Fibroblast of skin of back (primary cell): Measurements from ENCODE around the gene TMEM44.

ENCODE experiments used
- DNase-seq: peaks from one replicate; pipeline ENCODE4 v3.0.0-alpha.2; 2013

Gene TMEM44

DNA sequence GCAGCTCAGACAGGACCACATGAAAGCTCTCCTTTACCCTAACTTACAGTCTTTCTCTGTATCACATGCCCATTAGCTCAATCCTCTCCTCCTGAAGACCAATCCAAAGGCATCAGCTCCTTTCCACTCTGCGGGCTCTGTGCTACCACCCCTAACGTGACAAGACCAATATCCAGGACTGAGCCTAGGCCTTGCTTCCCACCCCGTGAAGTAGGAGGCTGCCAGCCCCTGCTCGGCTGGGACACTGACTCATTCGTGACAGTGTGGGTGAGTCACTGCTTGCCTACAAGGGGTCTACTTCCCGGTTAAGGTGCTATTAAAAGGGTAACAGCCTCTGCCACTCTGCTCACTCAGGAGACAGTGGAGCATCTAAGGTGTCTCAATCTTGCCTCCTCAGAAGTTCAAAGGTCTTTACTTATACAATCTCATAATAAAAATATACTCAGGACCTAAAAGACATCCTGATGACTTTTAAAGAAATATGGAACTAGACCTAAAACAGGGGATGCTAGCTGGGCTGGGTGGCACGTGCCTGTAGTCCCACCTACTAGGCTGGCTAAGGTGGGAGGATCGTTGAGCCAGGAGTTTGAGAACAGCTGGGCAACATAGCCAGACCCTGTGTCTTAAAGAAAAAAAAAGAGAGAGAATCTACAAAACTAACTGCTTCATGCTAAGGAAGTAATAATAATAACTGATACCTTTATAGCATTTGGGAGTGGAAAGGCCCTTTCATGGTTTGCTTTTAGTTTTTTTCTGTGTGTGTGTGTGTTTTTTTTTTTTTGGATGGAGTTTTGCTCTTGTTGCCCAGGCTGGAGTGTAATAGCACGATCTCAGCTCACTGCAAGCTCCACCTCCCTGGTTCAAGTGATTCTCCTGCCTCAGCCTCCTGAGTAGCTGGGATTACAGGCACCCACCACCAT is 55.0 kb downstream of the TMEM44 start:
- DNase-seq = peak; percentile 95

DNA sequence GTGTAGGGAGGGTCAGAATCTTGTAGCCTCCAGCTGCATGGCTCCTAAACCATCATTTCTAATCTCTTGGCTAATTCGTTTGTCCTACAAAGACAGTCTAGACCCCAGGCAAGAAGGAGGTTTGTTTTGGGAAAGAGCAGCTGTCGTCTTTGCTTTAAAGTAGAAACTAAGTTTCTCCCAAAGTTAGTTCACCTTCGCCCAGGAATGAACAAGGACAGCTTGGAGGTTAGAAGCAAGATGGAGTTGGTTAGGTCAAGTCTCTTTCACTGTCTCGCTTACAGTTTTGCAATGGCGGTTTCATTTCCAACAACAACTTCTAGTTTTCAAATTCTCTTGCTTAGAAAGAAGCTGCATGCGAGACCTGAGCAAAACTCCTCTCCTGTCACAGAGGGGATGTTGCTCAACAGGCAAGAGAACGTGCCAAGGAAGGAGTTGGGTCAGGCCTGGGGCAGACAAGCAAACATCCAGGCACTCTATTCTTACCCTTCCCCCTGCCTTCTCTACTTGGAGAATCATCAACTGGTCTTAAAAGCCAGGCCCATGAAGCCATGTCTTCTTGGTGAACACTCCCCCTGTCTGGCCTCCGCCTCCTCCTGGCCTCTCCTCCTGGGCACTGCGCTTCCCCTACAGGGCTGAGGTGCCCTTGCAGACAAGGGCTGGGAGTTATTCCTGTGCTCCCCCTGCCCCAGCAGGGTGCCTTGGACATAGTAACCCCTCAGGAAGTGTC is 57.6 kb downstream of the TMEM44 start:
- no peak for DNase-seq

- peak; percentile 55 for DNase-seq
Observed at GRCh38 chr3:194574639-194575483, 58.4 kb downstream of the TMEM44 start.

GRCh38 chr3:194573680-194574437 is 59.4 kb downstream of the TMEM44 start:
- peak; percentile 76 for DNase-seq

DNA sequence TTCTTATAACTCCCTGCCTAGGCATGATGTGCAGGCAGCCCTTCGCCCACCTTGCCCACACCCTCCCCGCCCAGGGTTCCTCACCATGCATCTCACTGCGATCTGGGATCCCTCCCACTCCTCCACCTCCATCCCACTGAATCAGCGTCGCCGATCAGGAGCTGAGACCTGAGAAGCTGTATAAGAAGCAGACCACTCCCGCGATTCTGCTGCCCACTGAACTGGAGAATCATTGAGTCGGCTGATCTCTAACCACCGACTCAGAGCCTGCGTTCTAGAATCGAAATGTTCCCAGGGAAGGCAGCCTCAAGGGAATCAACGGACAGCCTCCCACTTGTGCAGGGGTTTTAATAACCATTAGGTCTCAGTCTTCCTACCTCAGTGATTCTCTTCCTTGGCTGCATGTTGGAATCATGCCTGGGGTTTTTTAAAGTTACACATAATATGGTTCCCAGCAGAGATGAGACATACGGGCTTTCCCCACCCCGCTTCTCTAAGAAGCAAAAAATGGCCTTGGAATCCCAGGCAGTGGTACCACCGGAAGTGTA is 60.2 kb downstream of the TMEM44 start:
- peak; percentile 62 for DNase-seq

- peak; percentile 99 for DNase-seq
Observed at GRCh38 chr3:194572143-194572789, 61.0 kb downstream of the TMEM44 start.

DNA sequence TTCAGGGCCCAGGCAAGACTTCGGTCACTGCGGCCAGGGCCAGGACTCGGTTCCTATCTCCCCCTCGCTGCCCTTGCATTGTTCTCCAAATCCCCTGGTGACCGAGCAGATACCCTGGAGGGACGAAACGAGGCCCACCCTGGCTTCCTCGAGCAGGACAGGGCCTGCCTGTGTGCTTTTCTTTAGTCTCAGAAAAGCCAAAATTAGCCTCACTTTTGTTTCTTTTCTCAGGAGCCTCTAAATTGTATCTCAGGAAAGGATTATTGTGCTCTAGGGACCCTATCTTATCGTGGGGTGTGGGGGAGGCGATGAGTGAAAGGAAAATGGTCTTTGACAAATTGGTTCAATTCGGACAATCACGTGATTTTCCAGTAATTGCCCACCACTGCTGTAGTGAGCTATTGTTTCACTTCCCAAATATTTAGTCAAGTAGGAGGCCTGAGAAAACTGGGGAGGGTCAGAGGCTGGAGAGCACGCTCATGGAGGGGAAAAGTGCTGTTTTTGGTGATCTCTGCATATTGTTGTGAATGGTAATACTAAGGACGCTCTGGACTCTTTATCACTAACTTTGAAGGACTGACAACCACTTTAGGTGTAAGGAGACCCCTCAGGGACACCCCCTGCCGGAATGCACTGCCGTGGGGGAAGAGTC is 61.6 kb downstream of the TMEM44 start:
- peak; percentile 41 for DNase-seq

GRCh38 chr3:194570898-194571297 is 62.3 kb downstream of the TMEM44 start:
- no peak for DNase-seq

GRCh38 chr3:194570235-194570634 is 63.0 kb downstream of the TMEM44 start:
- no peak for DNase-seq

GRCh38 chr3:194569252-194569651 is 64.0 kb downstream of the TMEM44 start:
- DNase-seq = no peak

GRCh38 chr3:194565597-194566190 is 67.5 kb downstream of the TMEM44 start:
- peak; percentile 80 for DNase-seq

- DNase-seq = no peak
Observed at GRCh38 chr3:194562986-194563385, 70.2 kb downstream of the TMEM44 start.

GRCh38 chr3:194561306-194561974 is 71.8 kb downstream of the TMEM44 start:
- DNase-seq = peak; percentile 69

DNA sequence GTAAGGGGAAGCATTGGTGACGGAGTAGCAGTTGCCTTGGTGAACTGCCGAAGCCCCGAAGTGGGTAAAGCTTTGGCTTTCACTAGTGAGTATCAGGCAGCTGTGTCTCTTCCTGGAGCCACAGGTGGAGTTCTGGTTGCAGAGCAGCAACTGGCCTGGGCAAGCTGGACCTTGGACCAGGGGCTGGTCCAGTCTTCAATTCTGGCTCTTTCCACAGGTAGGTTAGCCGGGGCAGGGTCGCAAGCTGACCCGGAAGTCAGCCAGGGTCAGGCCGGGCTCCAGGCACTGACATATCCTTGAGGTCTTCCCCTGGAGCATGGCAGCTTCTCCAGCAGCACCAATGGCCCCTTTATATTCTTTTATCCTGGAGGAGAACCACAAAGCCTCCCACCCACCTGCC is 73.2 kb downstream of the TMEM44 start:
- DNase-seq = no peak

DNA sequence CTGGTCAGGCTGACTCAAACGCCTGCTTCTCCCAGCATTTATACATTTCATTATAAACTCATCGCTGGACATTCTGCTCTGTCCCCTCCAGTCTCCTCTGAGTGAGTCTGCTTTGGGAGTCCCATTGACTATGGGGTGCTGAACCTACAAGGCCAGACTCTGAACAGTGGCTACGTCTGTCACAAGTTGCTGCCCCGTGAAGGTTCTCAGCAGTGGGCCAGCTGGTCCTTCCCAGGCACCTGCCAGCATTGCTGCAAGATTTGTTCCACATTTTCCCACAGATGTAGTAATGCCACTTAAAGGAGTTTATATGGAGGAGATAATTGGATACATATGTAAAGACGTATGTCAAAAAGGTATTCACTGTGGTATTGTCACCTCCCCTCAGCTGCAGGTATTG is 73.7 kb downstream of the TMEM44 start:
- DNase-seq = no peak

- no peak for DNase-seq
Observed at GRCh38 chr3:194556086-194557056, 76.8 kb downstream of the TMEM44 start.

DNA sequence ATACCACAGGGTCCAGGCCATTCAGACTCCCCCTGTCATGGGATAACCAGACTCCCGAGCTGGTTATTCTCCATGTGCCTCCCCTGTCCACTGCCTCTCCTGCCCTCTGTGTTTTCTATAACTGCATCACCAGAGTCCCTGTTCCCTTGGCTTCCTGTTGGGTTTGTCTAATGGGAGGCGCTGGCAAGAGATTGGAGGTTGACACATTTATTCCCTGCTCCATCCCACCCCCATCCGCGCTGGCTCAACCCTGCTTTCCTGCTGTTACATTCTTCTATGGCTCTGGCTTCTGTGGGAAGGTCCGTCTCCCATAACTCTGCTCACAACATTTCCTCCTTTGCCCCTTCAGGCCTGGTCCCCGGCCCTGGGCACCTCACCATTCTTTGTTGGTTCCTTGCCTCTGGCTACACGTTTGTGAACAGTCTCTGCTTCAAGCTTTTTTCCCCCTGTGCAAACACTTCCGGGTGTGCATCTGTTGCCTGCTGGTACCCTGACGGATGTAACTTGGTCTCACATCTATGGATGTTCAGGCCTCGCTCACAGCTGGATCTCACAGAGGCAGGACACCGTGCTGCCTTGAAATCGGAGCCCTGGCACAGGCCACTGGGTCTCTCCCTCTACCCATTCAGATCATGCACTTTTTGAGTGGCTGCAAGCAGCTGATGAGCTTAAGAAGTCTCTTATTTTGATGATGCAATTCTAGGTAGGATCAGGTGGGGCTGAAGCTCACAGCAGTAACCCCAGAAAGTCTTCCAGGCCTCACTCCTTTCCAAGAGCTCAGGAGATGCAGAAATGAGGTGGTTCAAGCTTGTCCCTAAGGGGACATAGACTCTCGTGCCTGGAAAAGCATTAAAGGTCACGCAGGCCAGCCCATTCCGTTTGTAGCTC is 77.8 kb downstream of the TMEM44 start:
- no peak for DNase-seq
